Measurements from ENCODE around the gene CEP170B. TPM values are rescaled to one million over a fixed set of nuclear protein-coding genes. Genes with fewer than 3 reads are reported as not detected.

CEP170B gene
- total and polyA plus RNA-seq, 9 of the 15 experiments (the other 6 are each of a cell fraction or from before 2014, with no cell fraction given) = 0.01 to 10.2 (median 2.2) TPM

- TF ChIP-seq HNRNPLL (IDR thresholded peaks at IDR 0.05; ENCODE audit: low read depth, low read length, poor library complexity, severe bottlenecking) = peak; percentile 37
- TF ChIP-seq ZNF436 (CRISPR knock-in tag; IDR thresholded peaks at IDR 0.05) = peak; percentile 67
- TF ChIP-seq RCOR1 (IDR thresholded peaks at IDR 0.05; ENCODE audit: borderline replicate concordance in 1 of 2, low read depth in 2 of 2, low read length in 2 of 2) = peak in 1 of 2 experiments; percentile 52; a peak in 1 of 4 replicates
- TF ChIP-seq ZNF57 (CRISPR knock-in tag; IDR thresholded peaks at IDR 0.05) = no peak
- peak; percentile 66 for TF ChIP-seq VEZF1 (CRISPR knock-in tag; IDR thresholded peaks at IDR 0.05)
- TF ChIP-seq MAFG (tag; conservative IDR thresholded peaks at IDR 0.05) = no peak
- TF ChIP-seq TRIM24 (IDR thresholded peaks at IDR 0.05) = peak in 1 of 2 experiments; percentile 76; a peak in 2 of 4 replicates
- TF ChIP-seq NCOA1 (IDR thresholded peaks at IDR 0.05; ENCODE audit: low read depth) = peak; percentile 61; the same call in 1 of the 2 replicates
- TF ChIP-seq, protein P1, sequence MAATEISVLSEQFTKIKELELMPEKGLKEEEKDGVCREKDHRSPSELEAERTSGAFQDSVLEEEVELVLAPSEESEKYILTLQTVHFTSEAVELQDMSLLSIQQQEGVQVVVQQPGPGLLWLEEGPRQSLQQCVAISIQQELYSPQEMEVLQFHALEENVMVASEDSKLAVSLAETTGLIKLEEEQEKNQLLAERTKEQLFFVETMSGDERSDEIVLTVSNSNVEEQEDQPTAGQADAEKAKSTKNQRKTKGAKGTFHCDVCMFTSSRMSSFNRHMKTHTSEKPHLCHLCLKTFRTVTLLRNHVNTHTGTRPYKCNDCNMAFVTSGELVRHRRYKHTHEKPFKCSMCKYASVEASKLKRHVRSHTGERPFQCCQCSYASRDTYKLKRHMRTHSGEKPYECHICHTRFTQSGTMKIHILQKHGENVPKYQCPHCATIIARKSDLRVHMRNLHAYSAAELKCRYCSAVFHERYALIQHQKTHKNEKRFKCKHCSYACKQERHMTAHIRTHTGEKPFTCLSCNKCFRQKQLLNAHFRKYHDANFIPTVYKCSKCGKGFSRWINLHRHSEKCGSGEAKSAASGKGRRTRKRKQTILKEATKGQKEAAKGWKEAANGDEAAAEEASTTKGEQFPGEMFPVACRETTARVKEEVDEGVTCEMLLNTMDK (IDR thresholded peaks at IDR 0.05; ENCODE audit: borderline replicate concordance, insufficient read depth, low read depth, low read length, poor library complexity, severe bottlenecking) = peak; percentile 79
- TF ChIP-seq XRCC5 (IDR thresholded peaks at IDR 0.05; ENCODE audit: low read depth, low read length) = 0 out of 2 replicates have a peak, but pooled peaks have one; percentile 39
- peak; percentile 74; the same call in 1 of the 2 replicates for TF ChIP-seq SAFB (IDR thresholded peaks at IDR 0.05; ENCODE audit: borderline replicate concordance, low read depth, low read length)
- TF ChIP-seq GABPA (tag; conservative IDR thresholded peaks at IDR 0.05; ENCODE audit: low read depth) = peak; percentile 85
- no peak for TF ChIP-seq ZNF408 (CRISPR knock-in tag; IDR thresholded peaks at IDR 0.05; ENCODE audit: low read depth)
- peak; percentile 52; the same call in 1 of the 2 replicates for TF ChIP-seq CREM (IDR thresholded peaks at IDR 0.05; ENCODE audit: low read depth)
- TF ChIP-seq MAFK (IDR thresholded peaks at IDR 0.05; ENCODE audit: low read length) = no peak
- TF ChIP-seq CTBP1 (IDR thresholded peaks at IDR 0.05; ENCODE audit: borderline replicate concordance) = peak; percentile 48
- 0 out of 2 replicates have a peak, but pooled peaks have one; percentile 30 for TF ChIP-seq TARDBP (IDR thresholded peaks at IDR 0.05)
Measured at GRCh38 chr14:104932676-104933631, 67.9 kb downstream of the CEP170B start (continued).

All from K562 (cell line).